Activated CD8-positive, alpha-beta memory T cell treated with anti-CD3 and anti-CD28 coated beads for 36 hours (primary cell): Measurements from ENCODE around the gene NDE1. TPM values are rescaled to one million over a fixed set of nuclear protein-coding genes. Genes with fewer than 3 reads are reported as not detected.

Experiments
- CTCF ChIA-PET: fragments of 350-600 bp; sonication (Branson Sonifier 250); formaldehyde crosslinking; loops from one replicate; lab custom pipeline; 2021; ENCODE audit warnings: antibody characterized with exemption; lab: Charles Lee
- POLR2A ChIA-PET: fragments of 350-600 bp; sonication (Branson Sonifier 250); formaldehyde crosslinking; loops from one replicate; lab custom pipeline; 2021; ENCODE audit warnings: antibody characterized with exemption; lab: Charles Lee
- total RNA-seq, 2 experiments: library from RNA; stranded (reverse); gene quantifications; one replicate each; pipeline ENCODE4 v1.2.3, GENCODE V29; 2021

NDE1 gene
- total RNA-seq, 2 experiments from 2014 or later = 110 to 115 TPM

- CTCF ChIA-PET = no interaction called here
- POLR2A ChIA-PET = no interaction called here
Observed at GRCh38 chr16:15743657-15744056, 93.6 kb downstream of the NDE1 start.

- ChIA-PET CTCF (no interaction called here), POLR2A (no interaction called here)
Observed at GRCh38 chr16:15746332-15746731, 96.3 kb downstream of the NDE1 start.

- ChIA-PET CTCF (no interaction called here), POLR2A (no interaction called here)
Observed at GRCh38 chr16:15747937-15748336, 97.9 kb downstream of the NDE1 start.

- POLR2A ChIA-PET = no interaction called here
- CTCF ChIA-PET = no interaction called here
Observed at GRCh38 chr16:15748654-15749053, 98.6 kb downstream of the NDE1 start.

GRCh38 chr16:15749371-15749770 lies 99.3 kb downstream of the NDE1 start:
- CTCF ChIA-PET = no interaction called here

GRCh38 chr16:15749985-15750384 lies 99.9 kb downstream of the NDE1 start:
- POLR2A ChIA-PET = no interaction called here
- CTCF ChIA-PET = no interaction called here

More at GRCh38 chr16:15749371-15749770, 99.3 kb downstream of the NDE1 start:
- POLR2A ChIA-PET = no interaction called here

GRCh38 chr16:15751940-15752339 lies 101.9 kb downstream of the NDE1 start:
- ChIA-PET POLR2A (no interaction called here), CTCF (interaction anchor here (0.9 kb wide), 1 partner anchor 70 kb away, joined by 4 read pairs; no protein-coding TSS in a partner anchor)

- ChIA-PET CTCF (no interaction called here), POLR2A (no interaction called here)
Observed at GRCh38 chr16:15752717-15753488, 102.9 kb downstream of the NDE1 start.

- ChIA-PET CTCF (interaction anchor here (0.5 to 0.6 kb wide), 2 partner anchors 319 to 373 kb away, joined by 3 to 4 read pairs; no protein-coding TSS in a partner anchor), POLR2A (no interaction called here)
Observed at GRCh38 chr16:15754821-15755534, 104.9 kb downstream of the NDE1 start.

- POLR2A ChIA-PET = no interaction called here
- CTCF ChIA-PET = interaction anchor here (0.6 to 1.8 kb wide), 8 partner anchors 13 to 268 kb away, joined by 3 to 5 read pairs (median 3); no protein-coding TSS in a partner anchor
Observed at GRCh38 chr16:15757077-15757386, 107.0 kb downstream of the NDE1 start.

- ChIA-PET POLR2A (no interaction called here), CTCF (interaction anchor here (0.7 to 1.3 kb wide), 4 partner anchors 20 to 269 kb away, joined by 3 to 4 read pairs (median 3); no protein-coding TSS in a partner anchor)
Observed at GRCh38 chr16:15757630-15758251, 107.7 kb downstream of the NDE1 start.

GRCh38 chr16:15759070-15759469 lies 109.0 kb downstream of the NDE1 start:
- CTCF ChIA-PET = interaction anchor here (0.7 kb wide), 1 partner anchor 48 kb away, joined by 3 read pairs; no protein-coding TSS in a partner anchor

GRCh38 chr16:15760129-15760528 lies 110.1 kb downstream of the NDE1 start:
- POLR2A ChIA-PET = no interaction called here
- CTCF ChIA-PET = no interaction called here

More at GRCh38 chr16:15759070-15759469, 109.0 kb downstream of the NDE1 start:
- POLR2A ChIA-PET = no interaction called here

GRCh38 chr16:15764112-15764511 lies 114.1 kb downstream of the NDE1 start:
- ChIA-PET POLR2A (no interaction called here), CTCF (no interaction called here)

GRCh38 chr16:15765116-15765515 lies 115.1 kb downstream of the NDE1 start:
- POLR2A ChIA-PET = no interaction called here

GRCh38 chr16:15765880-15766279 lies 115.8 kb downstream of the NDE1 start:
- ChIA-PET CTCF (interaction anchor here (1.7 kb wide), 1 partner anchor 82 kb away, joined by 7 read pairs; no protein-coding TSS in a partner anchor), POLR2A (no interaction called here)

More at GRCh38 chr16:15765116-15765515, 115.1 kb downstream of the NDE1 start:
- CTCF ChIA-PET = interaction anchor here (1.7 kb wide), 1 partner anchor 82 kb away, joined by 7 read pairs; no protein-coding TSS in a partner anchor

- ChIA-PET POLR2A (no interaction called here), CTCF (interaction anchor here (1.7 kb wide), 1 partner anchor 81 kb away, joined by 7 read pairs; no protein-coding TSS in a partner anchor)
Observed at GRCh38 chr16:15766918-15767317, 116.9 kb downstream of the NDE1 start.

- POLR2A ChIA-PET = no interaction called here
- CTCF ChIA-PET = no interaction called here
Observed at GRCh38 chr16:15768201-15768600, 118.2 kb downstream of the NDE1 start.

- ChIA-PET CTCF (interaction anchor here (2.3 kb wide), 1 partner anchor 53 kb away, joined by 5 read pairs; no protein-coding TSS in a partner anchor), POLR2A (no interaction called here)
Observed at GRCh38 chr16:15769239-15769638, 119.2 kb downstream of the NDE1 start.
